Thyroid gland (tissue), 4 donors: ENCODE results near the gene FAM131C.

Experiments
- CTCF ChIP-seq, 6 experiments: fragments of 200-600 bp in 3 of 6; fragments of 450-650 bp in 3 of 6; sonication (generic) in 3 of 6; IDR thresholded peaks; one replicate each; pipeline ENCODE4 v1.5.1; 2016 to 2019; ENCODE audit warnings: antibody characterized with exemption in 6 of 6, mild to moderate bottlenecking in 2 of 6, inconsistent platforms in 1 of 6, moderate library complexity in 1 of 6
- POLR2A ChIP-seq, 2 donors: fragments of 450-650 bp; IDR thresholded peaks; one replicate each; pipeline ENCODE4 v1.6.1; 2017; ENCODE audit warnings: antibody characterized with exemption in 2 of 2, mild to moderate bottlenecking in 2 of 2, moderate library complexity in 1 of 2

GRCh38 chr1:16071614-16072013, 1.8 kb downstream of the FAM131C start:
- no peak for TF ChIP-seq POLR2A (IDR thresholded peaks at IDR 0.05)
- TF ChIP-seq CTCF (IDR thresholded peaks at IDR 0.05) = no peak
